Caki2 (cell line): ENCODE data around the gene FXN. TPM values are rescaled to one million over a fixed set of nuclear protein-coding genes. Genes with fewer than 3 reads are reported as not detected.

Experiments used
- total RNA-seq: library from RNA; depleted of rRNA; stranded (reverse); fragments of >200 nt; shearing (Covaris generic); gene quantifications from 2 replicates; pipeline ENCODE4 v1.2.3, GENCODE V29; 2014; ENCODE audit warnings: low replicate concordance; rRNA removed

The FXN gene
- total RNA-seq, 1 experiment from 2014 or later = 2.8 TPM

Other genes starting within 250 kb of the FXN start
- not detected in 2 replicates for gene PRKACG, start 21.6 kb upstream of the FXN start, total RNA-seq
- gene TJP2, start 138.5 kb downstream of the FXN start, total RNA-seq = 33.2 and 33.9 TPM in 2 replicates